Activated CD4-positive, alpha-beta T cell treated with anti-CD3 and anti-CD28 coated beads for 36 hours (primary cell): ENCODE data around the gene CCDC51. TPM values are rescaled to one million over a fixed set of nuclear protein-coding genes. Genes with fewer than 3 reads are reported as not detected.

Source experiments
- ATAC-seq: fragments of 200-7000 bp; cut with Tn5 transposase; one replicate; pipeline ENCODE4 v1.10.0; 2021; ENCODE audit warnings: mild to moderate bottlenecking, moderate library complexity
- CTCF ChIA-PET: fragments of 350-600 bp; sonication (Branson Sonifier 250); formaldehyde crosslinking; loops from one replicate; lab custom pipeline; 2021; ENCODE audit warnings: antibody characterized with exemption; lab: Charles Lee
- POLR2A ChIA-PET: fragments of 350-600 bp; sonication (Branson Sonifier 250); formaldehyde crosslinking; loops from one replicate; lab custom pipeline; 2021; ENCODE audit warnings: antibody characterized with exemption, inconsistent platforms; lab: Charles Lee
- DNase-seq: peaks from one replicate; pipeline ENCODE4 v3.0.0-alpha.2; 2020
- H3K27ac Mint-ChIP-seq: one replicate; pipeline ENCODE4 v1.8.0; 2021; ENCODE audit warnings: mixed read lengths
- H3K27me3 Mint-ChIP-seq: one replicate; pipeline ENCODE4 v1.8.0; 2021; ENCODE audit warnings: mixed read lengths
- H3K36me3 Mint-ChIP-seq: one replicate; pipeline ENCODE4 v1.8.0; 2021; ENCODE audit warnings: low read depth, mixed read lengths
- H3K4me1 Mint-ChIP-seq: one replicate; pipeline ENCODE4 v1.8.0; 2021; ENCODE audit warnings: mixed read lengths
- H3K4me3 Mint-ChIP-seq: one replicate; pipeline ENCODE4 v1.8.0; 2021; ENCODE audit warnings: mild to moderate bottlenecking, moderate library complexity, mixed read lengths
- H3K9me3 Mint-ChIP-seq: one replicate; pipeline ENCODE4 v1.8.0; 2021; ENCODE audit warnings: low read depth, mixed read lengths
- intact Hi-C, 2 experiments: fragments of 100-400 bp; cut with DNase I in 1 of 2; cut with micrococcal nuclease in 1 of 2; formaldehyde crosslinking; loops; one replicate each; pipeline versions ENCODE4 v1.14.2 to v1.15.1; 2022 to 2024; cut with DNase I, micrococcal nuclease
- total RNA-seq, 2 experiments: library from RNA; stranded (reverse); gene quantifications; one replicate each; pipeline ENCODE4 v1.2.3, GENCODE V29; 2021

Gene CCDC51
- total RNA-seq, 2 experiments from 2014 or later, result 17.5 to 25.0 TPM

- Mint-ChIP-seq H3K9me3 (no peaks in the 10 kb centered on the region), H3K36me3 (peaks cover 11% of the 10 kb centered on the region), H3K27me3 (peaks cover 5% of the 10 kb centered on the region), H3K4me3 (peak overlapping the region; percentile 24), H3K27ac (no peak overlapping the region), H3K4me1 (peaks cover 4% of the 10 kb centered on the region)
- no peak for ATAC-seq
- POLR2A ChIA-PET, result no interaction called here
- no peak for DNase-seq
- CTCF ChIA-PET, result interaction anchor here (1.0 to 2.7 kb wide), 2 partner anchors 8 to 27 kb away, joined by 3 to 19 read pairs; no protein-coding TSS in a partner anchor
- intact Hi-C loops, result no loop called here
These were observed 11.8 kb downstream of the CCDC51 start for GRCh38 chr3:48428088-48428571.

- intact Hi-C loops, result no loop called here
- no peak for DNase-seq
- CTCF ChIA-PET, result interaction anchor here (2.7 kb wide), 1 partner anchor 8 kb away, joined by 19 read pairs; no protein-coding TSS in a partner anchor
- Mint-ChIP-seq H3K4me3 (peak overlapping the region; percentile 24), H3K9me3 (no peaks in the 10 kb centered on the region), H3K27ac (no peak overlapping the region), H3K36me3 (peaks cover 11% of the 10 kb centered on the region), H3K4me1 (peaks cover 4% of the 10 kb centered on the region), H3K27me3 (peaks cover 5% of the 10 kb centered on the region)
- POLR2A ChIA-PET, result no interaction called here
- ATAC-seq, result no peak
These were observed 12.3 kb downstream of the CCDC51 start for GRCh38 chr3:48427630-48427962.

- Mint-ChIP-seq H3K4me1 (peaks cover 4% of the 10 kb centered on the region), H3K27me3 (peaks cover 5% of the 10 kb centered on the region), H3K36me3 (peaks cover 7% of the 10 kb centered on the region), H3K27ac (no peak overlapping the region), H3K9me3 (no peaks in the 10 kb centered on the region), H3K4me3 (no peak overlapping the region)
- no peak for DNase-seq
- CTCF ChIA-PET, result interaction anchor here (0.8 to 2.7 kb wide), 2 partner anchors 9 to 19 kb away, joined by 3 to 19 read pairs; no protein-coding TSS in a partner anchor
- POLR2A ChIA-PET, result interaction anchor here (0.6 kb wide), 1 partner anchor 353 kb away, joined by 3 read pairs; no protein-coding TSS in a partner anchor
- ATAC-seq, result no peak
- intact Hi-C loops, result no loop called here
These were observed 12.8 kb downstream of the CCDC51 start for GRCh38 chr3:48426944-48427629.

- Mint-ChIP-seq H3K36me3 (peaks cover 3% of the 10 kb centered on the region), H3K27ac (no peak overlapping the region), H3K4me1 (peaks cover 4% of the 10 kb centered on the region), H3K27me3 (peaks cover 5% of the 10 kb centered on the region), H3K4me3 (no peak overlapping the region), H3K9me3 (no peaks in the 10 kb centered on the region)
- intact Hi-C loops, result no loop called here
- DNase-seq (no peak), ATAC-seq (no peak)
- POLR2A ChIA-PET, result interaction anchor here (0.6 kb wide), 1 partner anchor 352 kb away, joined by 3 read pairs; no protein-coding TSS in a partner anchor
- CTCF ChIA-PET, result interaction anchor here (0.8 to 2.7 kb wide), 2 partner anchors 9 to 19 kb away, joined by 3 to 19 read pairs; no protein-coding TSS in a partner anchor
These were observed 13.5 kb downstream of the CCDC51 start for GRCh38 chr3:48426401-48426909.

- Mint-ChIP-seq H3K4me1 (no peaks in the 10 kb centered on the region), H3K9me3 (no peaks in the 10 kb centered on the region), H3K27me3 (peaks cover 5% of the 10 kb centered on the region), H3K27ac (no peak overlapping the region), H3K36me3 (no peaks in the 10 kb centered on the region), H3K4me3 (no peak overlapping the region)
- POLR2A ChIA-PET, result no interaction called here
- intact Hi-C loops, result no loop called here
- ATAC-seq (no peak), DNase-seq (no peak)
- CTCF ChIA-PET, result no interaction called here
These were observed 14.6 kb downstream of the CCDC51 start for GRCh38 chr3:48425281-48425812.

GRCh38 chr3:48423883-48424695 is 15.8 kb downstream of the CCDC51 start:
- H3K4me1 Mint-ChIP-seq, result no peaks in the 10 kb centered on the region
- intact Hi-C loops, result no loop called here
- ChIA-PET POLR2A (interaction anchor here (1.1 kb wide), 1 partner anchor 16 kb away, joined by 3 read pairs; no protein-coding TSS in a partner anchor), CTCF (interaction anchor here (0.6 to 3.1 kb wide), 5 partner anchors 12 to 570 kb away, joined by 3 to 17 read pairs (median 3); partner anchors contain the start of gene ATRIP)
- no peaks in the 10 kb centered on the region for H3K36me3 Mint-ChIP-seq
- peaks cover 5% of the 10 kb centered on the region for H3K27me3 Mint-ChIP-seq
- H3K4me3 Mint-ChIP-seq, result no peak overlapping the region
- no peak overlapping the region for H3K27ac Mint-ChIP-seq
- H3K9me3 Mint-ChIP-seq, result no peaks in the 10 kb centered on the region
- ATAC-seq, result no peak
- no peak for DNase-seq

- ATAC-seq, result no peak
- POLR2A ChIA-PET, result interaction anchor here (1.1 kb wide), 1 partner anchor 16 kb away, joined by 3 read pairs; no protein-coding TSS in a partner anchor
- peaks cover 5% of the 10 kb centered on the region for H3K27me3 Mint-ChIP-seq
- no peaks in the 10 kb centered on the region for H3K4me1 Mint-ChIP-seq
- CTCF ChIA-PET, result interaction anchor here (0.6 to 3.1 kb wide), 6 partner anchors 10 to 571 kb away, joined by 3 to 17 read pairs (median 3); partner anchors contain the start of gene ATRIP
- H3K36me3 Mint-ChIP-seq, result no peaks in the 10 kb centered on the region
- no peak overlapping the region for H3K27ac Mint-ChIP-seq
- no peak overlapping the region for H3K4me3 Mint-ChIP-seq
- H3K9me3 Mint-ChIP-seq, result no peaks in the 10 kb centered on the region
- intact Hi-C loops, result no loop called here
- no peak for DNase-seq
These were observed 16.6 kb downstream of the CCDC51 start for GRCh38 chr3:48423241-48423882.

- no peak overlapping the region for H3K4me3 Mint-ChIP-seq
- H3K4me1 Mint-ChIP-seq, result no peaks in the 10 kb centered on the region
- DNase-seq, result no peak
- intact Hi-C loops, result no loop called here
- H3K27ac Mint-ChIP-seq, result no peak overlapping the region
- H3K27me3 Mint-ChIP-seq, result no peaks in the 10 kb centered on the region
- no peaks in the 10 kb centered on the region for H3K36me3 Mint-ChIP-seq
- POLR2A ChIA-PET, result interaction anchor here (0.5 to 1.1 kb wide), 2 partner anchors 17 to 292 kb away, joined by 3 read pairs; no protein-coding TSS in a partner anchor
- no peaks in the 10 kb centered on the region for H3K9me3 Mint-ChIP-seq
- CTCF ChIA-PET, result interaction anchor here (0.8 to 3.1 kb wide), 3 partner anchors 11 to 22 kb away, joined by 3 to 17 read pairs (median 4); no protein-coding TSS in a partner anchor
- ATAC-seq, result no peak
These were observed 17.2 kb downstream of the CCDC51 start for GRCh38 chr3:48422681-48423080.

GRCh38 chr3:48422272-48422671 is 17.6 kb downstream of the CCDC51 start:
- ChIA-PET POLR2A (interaction anchor here (0.5 kb wide), 1 partner anchor 292 kb away, joined by 3 read pairs; no protein-coding TSS in a partner anchor), CTCF (interaction anchor here (0.8 to 3.1 kb wide), 2 partner anchors 14 to 22 kb away, joined by 3 to 17 read pairs; no protein-coding TSS in a partner anchor)
- no peaks in the 10 kb centered on the region for H3K27me3 Mint-ChIP-seq
- H3K9me3 Mint-ChIP-seq, result no peaks in the 10 kb centered on the region
- H3K27ac Mint-ChIP-seq, result no peak overlapping the region
- H3K4me3 Mint-ChIP-seq, result no peak overlapping the region
- DNase-seq (no peak), ATAC-seq (no peak)
- intact Hi-C loops, result no loop called here
- no peaks in the 10 kb centered on the region for H3K4me1 Mint-ChIP-seq
- H3K36me3 Mint-ChIP-seq, result no peaks in the 10 kb centered on the region

- ATAC-seq (no peak), DNase-seq (no peak)
- Mint-ChIP-seq H3K27ac (no peak overlapping the region), H3K4me3 (no peak overlapping the region), H3K9me3 (no peaks in the 10 kb centered on the region), H3K4me1 (no peaks in the 10 kb centered on the region), H3K27me3 (no peaks in the 10 kb centered on the region), H3K36me3 (no peaks in the 10 kb centered on the region)
- intact Hi-C loops, result no loop called here
- POLR2A ChIA-PET, result no interaction called here
- CTCF ChIA-PET, result no interaction called here
These were observed 19.4 kb downstream of the CCDC51 start for GRCh38 chr3:48420561-48420960.
